Activated T-cell treated with anti-CD3 and anti-CD28 coated beads, Interleukin-2, amount 50 U/mL, for 4 hours (primary cell): ENCODE results near the gene DAPK1. TPM values are rescaled to one million over a fixed set of nuclear protein-coding genes. Genes with fewer than 3 reads are reported as not detected.

Source experiments
- ATAC-seq, 2 donors: fragments of 200-7000 bp; cut with Tn5 transposase; one replicate each; pipeline ENCODE4 v1.10.0; 2021
- DNase-seq: peaks from one replicate; pipeline ENCODE4 v3.0.0-alpha.2; 2020
- H3K27me3 Mint-ChIP-seq: one replicate; pipeline ENCODE4 v1.8.0; 2021; ENCODE audit warnings: low read depth, mixed read lengths
- H3K36me3 Mint-ChIP-seq: one replicate; pipeline ENCODE4 v1.8.0; 2022; ENCODE audit warnings: mixed read lengths; ENCODE audit not compliant: insufficient read depth
- H3K4me1 Mint-ChIP-seq: one replicate; pipeline ENCODE4 v1.8.0; 2021; ENCODE audit warnings: low read depth, mixed read lengths
- H3K4me3 Mint-ChIP-seq: one replicate; pipeline ENCODE4 v1.8.0; 2021; ENCODE audit warnings: mild to moderate bottlenecking, moderate library complexity, mixed read lengths
- H3K9me3 Mint-ChIP-seq: one replicate; pipeline ENCODE4 v1.8.0; 2021; ENCODE audit warnings: mixed read lengths
- total RNA-seq, 3 donors: library from RNA; stranded (reverse); gene quantifications; one replicate each; pipeline ENCODE4 v1.2.1, GENCODE V29; 2021

Gene DAPK1
- total RNA-seq, 3 donors from 2014 or later = 2.7 to 4.2 (median 4.0) TPM

DNA sequence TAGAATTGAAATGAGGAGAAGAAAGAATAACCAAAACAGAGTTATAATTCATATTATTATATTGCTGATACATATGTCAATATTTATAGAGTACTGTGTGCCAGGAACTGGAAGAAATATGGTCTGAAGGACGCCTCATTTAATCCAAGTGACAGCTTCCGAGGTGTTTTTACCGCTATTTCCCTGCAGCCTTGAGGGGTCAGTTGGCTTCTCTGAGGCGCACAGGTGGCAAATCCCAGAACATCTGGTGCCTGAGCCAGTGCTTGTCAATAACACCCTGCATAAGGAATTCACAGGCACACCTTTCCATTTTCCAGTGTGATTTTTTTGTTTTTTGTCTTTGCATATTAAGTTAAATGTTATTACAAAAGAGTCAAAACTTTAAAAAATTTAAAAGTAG lies 185.0 kb downstream of the DAPK1 start:
- H3K36me3 Mint-ChIP-seq = no peaks in the 10 kb centered on the region
- no peak for ATAC-seq
- no peaks in the 10 kb centered on the region for H3K9me3 Mint-ChIP-seq

DNA sequence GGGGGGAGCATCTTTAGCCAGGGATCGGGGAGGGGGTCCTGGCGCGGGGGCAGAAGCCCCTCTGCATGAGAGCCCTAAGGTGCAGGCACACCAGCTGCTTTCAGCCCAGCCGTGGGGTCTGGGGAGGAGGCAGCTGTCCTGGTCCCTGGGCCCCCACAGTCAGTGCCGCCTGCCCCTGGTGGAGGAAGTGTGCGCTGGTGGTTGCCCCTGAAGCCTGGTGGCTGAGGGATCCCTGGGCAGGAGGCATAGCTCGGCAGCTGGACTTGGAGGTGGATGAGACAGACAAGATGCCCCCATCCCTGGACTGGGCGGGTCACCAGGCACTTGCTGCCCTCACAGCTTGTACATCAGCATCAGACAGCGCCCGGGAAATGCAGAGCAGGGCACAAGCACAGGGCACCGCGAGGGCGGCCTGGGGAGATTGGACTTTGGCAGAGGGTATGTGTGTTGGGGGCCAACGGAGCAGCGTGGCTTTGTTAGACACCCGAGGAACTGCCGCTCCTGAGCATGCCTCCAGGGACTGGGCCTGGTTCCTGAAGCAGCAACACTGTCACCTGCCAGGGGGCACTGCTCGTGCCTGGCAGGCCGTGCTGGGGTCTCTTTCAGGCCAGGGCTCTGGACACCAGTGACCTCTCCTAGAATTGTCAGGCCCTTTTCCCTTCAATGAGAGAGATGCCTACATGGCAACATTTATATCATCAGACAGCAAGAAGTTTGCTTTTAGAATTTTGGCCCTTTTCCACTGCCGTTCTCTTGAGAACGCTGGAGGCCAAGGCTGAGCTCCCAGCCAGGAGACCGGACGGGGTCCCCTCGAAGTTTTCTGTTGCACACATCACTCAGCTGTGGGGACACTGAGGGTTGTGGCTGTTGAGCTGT lies 186.3 kb downstream of the DAPK1 start:
- no peaks in the 10 kb centered on the region for H3K9me3 Mint-ChIP-seq
- no peak overlapping the region for H3K4me3 Mint-ChIP-seq
- ATAC-seq (no peak), DNase-seq (no peak)
- no peaks in the 10 kb centered on the region for H3K36me3 Mint-ChIP-seq
- H3K27me3 Mint-ChIP-seq = no peaks in the 10 kb centered on the region
- H3K4me1 Mint-ChIP-seq = peaks cover 12% of the 10 kb centered on the region

More for the DNA sequence above, 185.0 kb downstream of the DAPK1 start:
- no peaks in the 10 kb centered on the region for H3K27me3 Mint-ChIP-seq
- H3K4me3 Mint-ChIP-seq = no peak overlapping the region
- no peak for DNase-seq
- H3K4me1 Mint-ChIP-seq = peaks cover 16% of the 10 kb centered on the region

GRCh38 chr9:87684627-87685219 lies 187.1 kb downstream of the DAPK1 start:
- Mint-ChIP-seq H3K4me3 (no peak overlapping the region), H3K36me3 (no peaks in the 10 kb centered on the region), H3K9me3 (no peaks in the 10 kb centered on the region), H3K27me3 (no peaks in the 10 kb centered on the region), H3K4me1 (peaks cover 12% of the 10 kb centered on the region)
- ATAC-seq (no peak), DNase-seq (no peak)

DNA sequence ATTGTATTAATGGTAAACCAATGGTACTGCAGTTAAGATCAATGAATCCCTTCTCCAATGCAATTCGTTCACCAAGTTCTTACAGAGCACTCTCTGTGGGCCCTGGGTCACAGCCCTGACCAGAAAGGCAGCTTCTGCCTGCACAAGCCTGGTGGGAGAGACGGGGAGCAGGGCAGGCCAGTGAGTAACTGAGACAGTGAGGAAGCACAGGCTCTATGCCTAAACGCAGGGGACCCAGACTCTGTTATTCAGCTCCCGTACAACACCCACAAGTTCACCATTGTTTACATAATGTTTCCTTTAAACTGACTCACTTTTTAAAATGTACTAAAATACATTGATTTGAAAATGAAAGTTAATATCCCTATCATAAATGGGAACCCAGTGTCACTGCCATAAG lies 187.8 kb downstream of the DAPK1 start:
- Mint-ChIP-seq H3K4me1 (peaks cover 12% of the 10 kb centered on the region), H3K36me3 (no peaks in the 10 kb centered on the region), H3K27me3 (no peaks in the 10 kb centered on the region), H3K4me3 (no peak overlapping the region), H3K9me3 (no peaks in the 10 kb centered on the region)
- ATAC-seq (peak; percentile 50 to 65), DNase-seq (no peak)

GRCh38 chr9:87685871-87686519 lies 188.3 kb downstream of the DAPK1 start:
- Mint-ChIP-seq H3K36me3 (no peaks in the 10 kb centered on the region), H3K27me3 (no peaks in the 10 kb centered on the region), H3K4me3 (no peak overlapping the region), H3K9me3 (no peaks in the 10 kb centered on the region), H3K4me1 (peaks cover 12% of the 10 kb centered on the region)
- peak in 1 of 2 donors; percentile 31 for ATAC-seq
- no peak for DNase-seq

- peaks cover 12% of the 10 kb centered on the region for H3K4me1 Mint-ChIP-seq
- no peaks in the 10 kb centered on the region for H3K9me3 Mint-ChIP-seq
- ATAC-seq (no peak), DNase-seq (no peak)
- H3K36me3 Mint-ChIP-seq = no peaks in the 10 kb centered on the region
- no peaks in the 10 kb centered on the region for H3K27me3 Mint-ChIP-seq
- no peak overlapping the region for H3K4me3 Mint-ChIP-seq
These were observed 188.9 kb downstream of the DAPK1 start for GRCh38 chr9:87686520-87687090.

DNA sequence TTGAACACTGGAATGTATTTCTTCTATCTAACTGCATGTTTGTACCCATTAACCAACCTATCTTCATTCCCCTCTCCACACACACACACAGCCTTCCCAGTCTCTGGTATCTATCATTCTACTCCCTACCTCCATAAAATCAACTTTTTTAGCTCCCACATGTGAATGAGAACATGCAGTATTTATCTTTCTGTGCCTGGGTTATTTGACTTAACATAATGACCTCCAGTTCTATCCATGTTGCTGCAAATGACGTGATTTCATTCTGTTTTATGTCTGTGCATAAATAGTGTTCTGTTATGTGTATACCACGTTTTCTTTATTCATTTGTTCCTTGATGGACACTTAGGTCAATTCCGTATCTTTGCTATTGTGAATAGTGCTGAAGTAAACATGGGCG lies 189.5 kb downstream of the DAPK1 start:
- no peak for DNase-seq
- ATAC-seq = no peak
- H3K9me3 Mint-ChIP-seq = no peaks in the 10 kb centered on the region
- no peaks in the 10 kb centered on the region for H3K27me3 Mint-ChIP-seq
- H3K4me1 Mint-ChIP-seq = peaks cover 12% of the 10 kb centered on the region
- no peaks in the 10 kb centered on the region for H3K36me3 Mint-ChIP-seq
- H3K4me3 Mint-ChIP-seq = no peak overlapping the region

DNA sequence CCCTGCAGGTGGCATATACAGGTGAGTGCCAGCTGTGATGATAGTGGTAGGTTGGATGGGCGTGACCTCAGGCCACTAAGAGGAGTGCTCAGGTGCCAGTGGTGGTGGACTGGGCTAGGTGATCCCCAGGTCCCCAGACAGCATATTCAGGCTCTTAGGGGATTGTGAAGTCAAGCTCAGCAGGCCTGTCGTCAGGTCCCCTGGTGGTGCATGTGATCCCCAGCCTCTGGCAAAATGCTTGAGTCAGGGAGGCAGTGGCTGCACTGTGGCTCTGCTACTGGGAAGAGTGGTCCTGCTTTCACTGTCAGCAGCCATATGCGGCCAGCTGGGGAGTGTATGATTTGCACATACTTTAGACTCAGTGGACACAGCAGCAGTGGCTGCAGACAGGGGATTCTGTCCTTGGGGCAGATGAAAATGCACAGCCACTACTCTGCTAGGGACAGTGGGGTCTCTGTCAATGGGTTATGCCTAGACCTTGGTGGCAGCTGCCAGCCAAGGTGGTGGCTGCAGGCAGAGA lies 196.6 kb downstream of the DAPK1 start:
- no peaks in the 10 kb centered on the region for H3K36me3 Mint-ChIP-seq
- DNase-seq = no peak

DNA sequence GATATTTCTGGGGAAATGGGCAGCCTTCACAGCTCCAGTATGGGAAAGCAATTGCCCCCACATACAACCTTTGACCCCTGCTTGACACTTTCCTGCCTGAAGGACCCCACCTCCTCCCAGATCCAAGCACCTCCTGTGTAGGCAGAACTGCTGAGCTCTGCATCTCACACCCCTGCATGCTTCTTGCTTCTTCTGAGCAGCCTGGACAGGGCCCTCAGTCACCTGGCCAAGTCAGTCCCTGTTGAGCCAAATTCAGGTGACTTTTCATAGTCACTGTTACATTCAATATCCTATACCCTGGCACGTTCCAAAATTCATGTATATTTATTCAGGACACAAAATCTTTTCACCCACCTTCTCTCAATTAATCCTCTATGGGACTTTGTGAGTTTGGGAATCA lies 197.9 kb downstream of the DAPK1 start:
- Mint-ChIP-seq H3K4me1 (no peaks in the 10 kb centered on the region), H3K9me3 (peaks cover 9% of the 10 kb centered on the region), H3K36me3 (no peaks in the 10 kb centered on the region), H3K4me3 (no peak overlapping the region), H3K27me3 (peaks cover 4% of the 10 kb centered on the region)
- DNase-seq (no peak), ATAC-seq (no peak)

More for the DNA sequence above, 196.6 kb downstream of the DAPK1 start:
- H3K4me1 Mint-ChIP-seq = no peaks in the 10 kb centered on the region
- peaks cover 9% of the 10 kb centered on the region for H3K9me3 Mint-ChIP-seq
- peaks cover 4% of the 10 kb centered on the region for H3K27me3 Mint-ChIP-seq
- ATAC-seq = no peak
- H3K4me3 Mint-ChIP-seq = no peak overlapping the region

GRCh38 chr9:87696641-87697040 lies 199.0 kb downstream of the DAPK1 start:
- ATAC-seq = peak; percentile 57 to 61
- H3K9me3 Mint-ChIP-seq = peaks cover 9% of the 10 kb centered on the region
- no peak overlapping the region for H3K4me3 Mint-ChIP-seq
- H3K36me3 Mint-ChIP-seq = no peaks in the 10 kb centered on the region
- no peaks in the 10 kb centered on the region for H3K4me1 Mint-ChIP-seq
- peaks cover 4% of the 10 kb centered on the region for H3K27me3 Mint-ChIP-seq
- DNase-seq = no peak

GRCh38 chr9:87698069-87698809 lies 200.6 kb downstream of the DAPK1 start:
- peaks cover 4% of the 10 kb centered on the region for H3K9me3 Mint-ChIP-seq
- H3K36me3 Mint-ChIP-seq = no peaks in the 10 kb centered on the region
- H3K4me3 Mint-ChIP-seq = no peak overlapping the region
- peaks cover 1% of the 10 kb centered on the region for H3K4me1 Mint-ChIP-seq
- ATAC-seq (no peak), DNase-seq (no peak)
- H3K27me3 Mint-ChIP-seq = peaks cover 4% of the 10 kb centered on the region

GRCh38 chr9:87699835-87700234 lies 202.2 kb downstream of the DAPK1 start:
- no peak for ATAC-seq
- no peak overlapping the region for H3K4me3 Mint-ChIP-seq

DNA sequence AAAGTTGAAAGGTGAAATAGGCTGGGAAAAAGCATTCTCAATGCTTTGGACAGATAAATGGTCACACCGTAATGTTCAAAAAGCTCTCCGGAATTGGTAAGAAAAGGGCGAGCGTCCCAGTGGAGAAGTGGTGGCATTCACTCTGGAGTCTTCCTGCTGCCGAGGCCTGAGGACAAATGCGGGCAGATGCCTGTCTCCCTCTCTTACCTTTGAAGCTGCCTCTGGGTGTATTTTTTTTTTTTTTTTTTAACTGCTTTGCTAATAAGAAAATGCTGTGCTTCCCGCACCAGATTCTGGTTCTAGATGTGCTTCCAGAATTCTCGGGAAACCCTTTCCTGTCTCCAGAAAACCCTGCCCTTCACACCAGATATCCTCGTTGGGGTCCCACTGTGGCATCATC lies 203.8 kb downstream of the DAPK1 start:
- DNase-seq (no peak), ATAC-seq (no peak)
- no peaks in the 10 kb centered on the region for H3K36me3 Mint-ChIP-seq
- peaks cover 1% of the 10 kb centered on the region for H3K4me1 Mint-ChIP-seq
- H3K27me3 Mint-ChIP-seq = no peaks in the 10 kb centered on the region
- no peaks in the 10 kb centered on the region for H3K9me3 Mint-ChIP-seq
- no peak overlapping the region for H3K4me3 Mint-ChIP-seq

More at GRCh38 chr9:87699835-87700234, 202.2 kb downstream of the DAPK1 start:
- Mint-ChIP-seq H3K27me3 (no peaks in the 10 kb centered on the region), H3K36me3 (no peaks in the 10 kb centered on the region), H3K4me1 (peaks cover 1% of the 10 kb centered on the region), H3K9me3 (no peaks in the 10 kb centered on the region)
- DNase-seq = no peak
